Measurements from ENCODE around the gene GALNT14.

- TF ChIP-seq CTCF (IDR thresholded peaks at IDR 0.05) (no peak), EZH2phosphoT487 (IDR thresholded peaks at IDR 0.05) (no peak), EZH2 (IDR thresholded peaks at IDR 0.05) (no peak)
Observed at GRCh38 chr2:30966786-30967185, 171.5 kb downstream of the GALNT14 start.
